PC-3 (cell line): ENCODE data around the gene BEGAIN. TPM values are rescaled to one million over a fixed set of nuclear protein-coding genes. Genes with fewer than 3 reads are reported as not detected.

Experiments
- ATAC-seq: fragments of 200-7000 bp; cut with Tn5 transposase; 2 replicates; pipeline ENCODE4 v1.9.1; 2020; ENCODE audit warnings: mild to moderate bottlenecking, moderate library complexity
- BruUV-seq: library from RNA; stranded (reverse); fragments of 400-500 nt; replicated peaks from 2 replicates; lab custom pipeline; 2021; lab: Mats Ljungman, UMichigan
- CTCF ChIA-PET: fragments of 300-600 bp; sonication (Branson Sonifier 250); formaldehyde crosslinking; loops from one replicate; lab custom pipeline; 2022; ENCODE audit warnings: antibody characterized with exemption; lab: Charles Lee
- POLR2A ChIA-PET: fragments of 300-600 bp; sonication (Branson Sonifier 250); formaldehyde crosslinking; loops from one replicate; lab custom pipeline; 2022; ENCODE audit warnings: antibody characterized with exemption; ENCODE audit not compliant: unreplicated experiment; lab: Charles Lee
- DNase-seq: peaks from one replicate; pipeline ENCODE4 v3.0.0-alpha.2; 2015
- H2AFZ ChIP-seq: fragments of 300-600 bp; sonication (generic); 2 replicates; pipeline ENCODE4 v1.6.0; 2016; ENCODE audit warnings: antibody characterized with exemption, low read length
- H3F3A ChIP-seq: fragments of 300-600 bp; sonication (generic); one replicate; pipeline ENCODE4 v1.6.0; 2017; ENCODE audit warnings: antibody characterized with exemption, low read length, control low read depth, mild to moderate bottlenecking; ENCODE audit not compliant: unreplicated experiment
- H3K27ac ChIP-seq: fragments of 300-600 bp; sonication (generic); 2 replicates; pipeline ENCODE4 v1.5.1; 2016; ENCODE audit warnings: mild to moderate bottlenecking, low read length
- H3K27me3 ChIP-seq: fragments of 300-600 bp; sonication (generic); 2 replicates; pipeline ENCODE4 v1.6.1; 2016; ENCODE audit warnings: low read length, mixed read lengths
- H3K36me3 ChIP-seq: fragments of 300-600 bp; sonication (generic); 2 replicates; pipeline ENCODE4 v1.6.1; 2016; ENCODE audit warnings: low read depth, mixed run types, low read length, mixed read lengths
- H3K4me1 ChIP-seq: fragments of 300-600 bp; sonication (generic); 2 replicates; pipeline ENCODE4 v1.5.1; 2016; ENCODE audit warnings: low read length; ENCODE audit not compliant: insufficient read depth
- H3K4me2 ChIP-seq: fragments of 300-600 bp; sonication (generic); 2 replicates; pipeline ENCODE4 v1.6.0; 2016; ENCODE audit warnings: low read length
- H3K4me3 ChIP-seq: fragments of 300-600 bp; sonication (generic); 2 replicates; pipeline ENCODE4 v1.5.1; 2016; ENCODE audit warnings: mild to moderate bottlenecking, low read length, mixed read lengths
- H3K79me2 ChIP-seq: fragments of 300-600 bp; sonication (generic); 2 replicates; pipeline ENCODE4 v1.6.1; 2017; ENCODE audit warnings: low read length, mixed read lengths
- H3K9ac ChIP-seq: fragments of 300-600 bp; sonication (generic); 2 replicates; pipeline ENCODE4 v1.6.0; 2016; ENCODE audit warnings: mild to moderate bottlenecking, low read length
- H3K9me2 ChIP-seq: fragments of 300-600 bp; sonication (generic); replicated peaks from 2 replicates; pipeline ENCODE4 v1.6.1; 2016; ENCODE audit warnings: mixed run types, low read length, mixed read lengths
- H3K9me3 ChIP-seq: fragments of 300-600 bp; sonication (generic); 2 replicates; pipeline ENCODE4 v1.6.1; 2016; ENCODE audit warnings: low read length, mixed read lengths
- H4K20me1 ChIP-seq: fragments of 300-600 bp; sonication (generic); 2 replicates; pipeline ENCODE4 v1.6.1; 2016; ENCODE audit warnings: low read length, mixed read lengths
- CTCF ChIP-seq: fragments of 300-600 bp; sonication (generic); conservative IDR thresholded peaks from 2 replicates; pipeline ENCODE4 v1.5.1; 2017; ENCODE audit warnings: antibody characterized with exemption, low read depth, mild to moderate bottlenecking, low read length
- EZH2 ChIP-seq: fragments of 300-600 bp; sonication (generic); IDR thresholded peaks from one replicate; pipeline ENCODE4 v1.6.1; 2017; ENCODE audit warnings: antibody characterized with exemption, mild to moderate bottlenecking, low read length; ENCODE audit not compliant: unreplicated experiment
- EZH2phosphoT487 ChIP-seq: fragments of 300-600 bp; sonication (generic); IDR thresholded peaks from 2 replicates; pipeline ENCODE4 v1.6.1; 2018; ENCODE audit warnings: mild to moderate bottlenecking, antibody characterized with exemption, low read length, borderline replicate concordance
- intact Hi-C: fragments of 100-400 bp; cut with micrococcal nuclease; formaldehyde crosslinking; loops from 2 replicates; pipeline ENCODE4 v1.9.0; 2023
- total RNA-seq: library from RNA; depleted of rRNA; stranded (reverse); fragments of >200 nt; gene quantifications from 2 replicates; pipeline ENCODE4 v1.2.3, GENCODE V29; 2014

BEGAIN gene
- total RNA-seq, 1 experiment from 2014 or later, result 3.8 TPM

- CTCF ChIA-PET, result no interaction called here
- no peak overlapping the region for H3K4me2 ChIP-seq
- BruUV-seq, result no TSS peak
- H3K36me3 ChIP-seq, result no peaks in the 10 kb centered on the region
- intact Hi-C loops, result no loop called here
- no peak overlapping the region for H2AFZ ChIP-seq
- no peak overlapping the region for H3K9ac ChIP-seq
- TF ChIP-seq EZH2 (no peak), EZH2phosphoT487 (no peak), CTCF (no peak)
- H4K20me1 ChIP-seq, result no peaks in the 10 kb centered on the region
- DNase-seq (no peak), ATAC-seq (no peak)
- no peaks in the 10 kb centered on the region for H3F3A ChIP-seq
- no peak overlapping the region for H3K4me3 ChIP-seq
- H3K4me1 ChIP-seq, result peaks cover 7% of the 10 kb centered on the region; the same call in 1 of the 2 replicates
- no peaks in the 10 kb centered on the region for H3K9me3 ChIP-seq
- POLR2A ChIA-PET, result no interaction called here
- no peaks in the 10 kb centered on the region for H3K9me2 ChIP-seq
- no peaks in the 10 kb centered on the region for H3K27me3 ChIP-seq
- H3K79me2 ChIP-seq, result no peaks in the 10 kb centered on the region
- H3K27ac ChIP-seq, result no peak overlapping the region
These were observed 2.9 kb downstream of the BEGAIN start for GRCh38 chr14:100584056-100585031.

GRCh38 chr14:100583245-100583644, 4.0 kb downstream of the BEGAIN start:
- TF ChIP-seq EZH2, result no peak
- no peak for TF ChIP-seq EZH2phosphoT487
- no peak for TF ChIP-seq CTCF
- no peak overlapping the region for H2AFZ ChIP-seq
- H3K36me3 ChIP-seq, result no peaks in the 10 kb centered on the region
- H3K9ac ChIP-seq, result no peak overlapping the region
- no peaks in the 10 kb centered on the region for H4K20me1 ChIP-seq
- intact Hi-C loops, result no loop called here
- no peak overlapping the region for H3K4me2 ChIP-seq
- no peak overlapping the region for H3K4me3 ChIP-seq
- H3K9me2 ChIP-seq, result no peaks in the 10 kb centered on the region
- DNase-seq, result no peak
- H3K27ac ChIP-seq, result no peak overlapping the region
- CTCF ChIA-PET, result no interaction called here
- no peaks in the 10 kb centered on the region for H3K9me3 ChIP-seq
- POLR2A ChIA-PET, result no interaction called here
- H3K4me1 ChIP-seq, result peaks cover 7% of the 10 kb centered on the region; the same call in 1 of the 2 replicates
- no TSS peak for BruUV-seq
- H3K79me2 ChIP-seq, result no peaks in the 10 kb centered on the region
- H3K27me3 ChIP-seq, result no peaks in the 10 kb centered on the region
- H3F3A ChIP-seq, result no peaks in the 10 kb centered on the region
- ATAC-seq, result no peak

- Histone ChIP-seq H3K4me2 (no peak overlapping the region), H3K4me1 (peaks cover 7% of the 10 kb centered on the region; the same call in 1 of the 2 replicates), H2AFZ (no peak overlapping the region), H3K27ac (no peak overlapping the region), H4K20me1 (no peaks in the 10 kb centered on the region), H3K9me2 (no peaks in the 10 kb centered on the region), H3K27me3 (no peaks in the 10 kb centered on the region), H3K36me3 (no peaks in the 10 kb centered on the region), H3F3A (no peaks in the 10 kb centered on the region), H3K9me3 (no peaks in the 10 kb centered on the region), H3K79me2 (no peaks in the 10 kb centered on the region), H3K4me3 (no peak overlapping the region), H3K9ac (no peak overlapping the region)
- CTCF ChIA-PET, result no interaction called here
- ATAC-seq (no peak), DNase-seq (no peak)
- no TSS peak for BruUV-seq
- POLR2A ChIA-PET, result no interaction called here
- TF ChIP-seq EZH2phosphoT487 (no peak), EZH2 (no peak), CTCF (no peak)
- intact Hi-C loops, result no loop called here
These were observed 4.6 kb downstream of the BEGAIN start for GRCh38 chr14:100582496-100583165.
